Kidney (tissue), 14 donors: ENCODE results near the gene ILDR2. TPM values are rescaled to one million over a fixed set of nuclear protein-coding genes. Genes with fewer than 3 reads are reported as not detected.

Experiments used
- DNase-seq, 5 donors: peaks; one replicate each; pipeline ENCODE4 v3.0.0-alpha.2; 2013 to 2020
- FAIRE-seq: peaks from 2 replicates; lab custom pipeline; 2012; peaks lifted over from hg19 to GRCh38; lab: Jason Lieb, UNC
- H3K27ac ChIP-seq, 2 donors: one replicate each; pipeline ENCODE4 v1.7.0; 2013; ENCODE audit warnings: low read depth in 2 of 2, low read length in 2 of 2, inconsistent platforms in 1 of 2
- H3K27me3 ChIP-seq: one replicate; pipeline ENCODE4 v1.7.1; 2013; ENCODE audit warnings: low read length, inconsistent platforms; ENCODE audit not compliant: control insufficient read depth, insufficient read depth
- H3K36me3 ChIP-seq, 3 donors: one replicate each; pipeline versions ENCODE4 v1.7.0 to v1.7.1; 2013; ENCODE audit warnings: low read length in 3 of 3, control low read depth in 1 of 3, inconsistent platforms in 1 of 3; ENCODE audit not compliant: insufficient read depth in 3 of 3, control insufficient read depth in 2 of 3
- H3K4me1 ChIP-seq, 3 donors: one replicate each; pipeline versions ENCODE4 v1.7.0 to v1.7.1; 2013; ENCODE audit warnings: low read length in 3 of 3, inconsistent platforms in 1 of 3, low read depth in 1 of 3; ENCODE audit not compliant: control insufficient read depth in 2 of 3, insufficient read depth in 2 of 3
- H3K4me3 ChIP-seq, 3 donors: one replicate each; pipeline versions ENCODE4 v1.7.0 to v1.8.1; 2013; ENCODE audit warnings: low read length in 3 of 3, control low read depth in 1 of 3, inconsistent platforms in 1 of 3
- H3K9ac ChIP-seq, 3 donors: one replicate each; pipeline versions ENCODE4 v1.7.0 to v1.7.1; 2013; ENCODE audit warnings: low read length in 3 of 3, control low read depth in 1 of 3, inconsistent platforms in 1 of 3
- H3K9me3 ChIP-seq, 3 donors: one replicate each; pipeline versions ENCODE4 v1.7.0 to v1.7.1; 2013; ENCODE audit warnings: low read length in 3 of 3, control low read depth in 1 of 3, inconsistent platforms in 1 of 3; ENCODE audit not compliant: control insufficient read depth in 2 of 3, insufficient read depth in 1 of 3
- intact Hi-C: fragments of 100-400 bp; cut with DNase I; formaldehyde crosslinking; loops from one replicate; pipeline ENCODE4 v1.11.1; 2022
- polyA plus RNA-seq: library from polyadenylated mRNA; stranded (reverse); fragments of 350-450 nt; fragmentation: Illumina TruSeq; extraction: RNeasy Lipid Tissue Mini Kit (QIAGEN cat#74804); gene quantifications from one replicate; pipeline ENCODE4 v1.2.3, GENCODE V29; 2014; ENCODE audit warnings: low read depth, low replicate concordance; ENCODE audit not compliant: insufficient read depth
- total RNA-seq: library from RNA; stranded (reverse); fragmentation: NEBNext Ultra II Directional; extraction: Animal tissue kit (Norgen Biotek cat#: 25700); gene quantifications from one replicate; pipeline ENCODE4 v1.2.1, GENCODE V29; 2021
- TF ChIP-seq, protein P1 (sequence below): IDR thresholded peaks from 3 replicates; pipeline ENCODE4 v1.5.1; 2012; ENCODE audit warnings: mild to moderate bottlenecking, moderate library complexity, borderline replicate concordance; ENCODE audit not compliant: insufficient read depth; ENCODE audit errors: extremely low read depth
- donor health status: control.
- donor health status: control.
- donor health status: control.
- donor health status: control.
- donor health status: control.
- donor health status: DM: yes; HTN: yes; CAD: no.
- donor health status: Normal renal cell carcinoma (clear cell type).

ILDR2 gene
- total and polyA plus RNA-seq, 2 donors from 2014 or later = 1.5 to 5.9 TPM

DNA sequence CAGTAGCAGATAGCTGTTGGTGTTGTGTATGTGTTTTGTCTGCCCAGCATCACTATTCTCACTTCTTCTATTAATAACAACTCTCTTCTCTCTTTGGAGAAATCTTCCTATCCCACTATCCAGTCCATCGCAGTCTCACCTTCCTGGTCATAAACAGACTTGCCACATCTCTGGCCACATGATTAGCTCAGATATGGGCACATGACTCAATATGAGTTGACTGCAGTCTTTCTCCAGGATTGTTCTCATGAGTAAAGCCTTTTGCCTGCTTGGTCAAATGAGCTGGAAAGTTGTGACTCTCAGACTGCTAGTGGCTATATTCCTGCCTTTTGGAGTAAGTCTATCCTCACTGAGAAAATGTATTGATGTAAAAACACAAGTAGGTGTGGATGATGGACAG is 66.4 kb downstream of the ILDR2 start:
- no peak for DNase-seq
- intact Hi-C loops = no loop called here

DNA sequence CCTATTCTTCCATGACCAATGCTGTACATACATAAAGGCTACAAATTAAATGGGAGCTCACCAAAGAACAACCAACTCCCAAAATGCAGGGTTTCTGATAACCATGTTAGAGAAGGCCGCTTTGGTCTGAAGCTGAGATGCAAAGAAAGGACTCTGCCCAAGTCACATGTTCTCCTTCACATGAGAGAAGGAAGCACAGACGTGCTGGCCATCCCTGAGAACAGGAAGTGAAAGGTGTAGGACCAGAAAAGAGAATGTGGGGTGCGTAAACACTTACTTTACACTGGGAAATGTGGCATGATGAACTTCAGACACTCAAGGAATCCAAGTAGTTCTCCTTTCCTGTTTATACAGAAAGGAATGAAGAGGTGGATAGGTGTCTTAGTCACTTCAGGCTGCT is 67.6 kb downstream of the ILDR2 start:
- no peaks in the 10 kb centered on the region for H3K4me1 ChIP-seq
- no peaks in the 10 kb centered on the region for H3K27me3 ChIP-seq
- TF ChIP-seq, protein P1, sequence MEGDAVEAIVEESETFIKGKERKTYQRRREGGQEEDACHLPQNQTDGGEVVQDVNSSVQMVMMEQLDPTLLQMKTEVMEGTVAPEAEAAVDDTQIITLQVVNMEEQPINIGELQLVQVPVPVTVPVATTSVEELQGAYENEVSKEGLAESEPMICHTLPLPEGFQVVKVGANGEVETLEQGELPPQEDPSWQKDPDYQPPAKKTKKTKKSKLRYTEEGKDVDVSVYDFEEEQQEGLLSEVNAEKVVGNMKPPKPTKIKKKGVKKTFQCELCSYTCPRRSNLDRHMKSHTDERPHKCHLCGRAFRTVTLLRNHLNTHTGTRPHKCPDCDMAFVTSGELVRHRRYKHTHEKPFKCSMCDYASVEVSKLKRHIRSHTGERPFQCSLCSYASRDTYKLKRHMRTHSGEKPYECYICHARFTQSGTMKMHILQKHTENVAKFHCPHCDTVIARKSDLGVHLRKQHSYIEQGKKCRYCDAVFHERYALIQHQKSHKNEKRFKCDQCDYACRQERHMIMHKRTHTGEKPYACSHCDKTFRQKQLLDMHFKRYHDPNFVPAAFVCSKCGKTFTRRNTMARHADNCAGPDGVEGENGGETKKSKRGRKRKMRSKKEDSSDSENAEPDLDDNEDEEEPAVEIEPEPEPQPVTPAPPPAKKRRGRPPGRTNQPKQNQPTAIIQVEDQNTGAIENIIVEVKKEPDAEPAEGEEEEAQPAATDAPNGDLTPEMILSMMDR = no peak
- H3K4me3 ChIP-seq = no peak overlapping the region
- FAIRE-seq (no peak), DNase-seq (no peak)
- no peaks in the 10 kb centered on the region for H3K36me3 ChIP-seq
- H3K9me3 ChIP-seq = no peaks in the 10 kb centered on the region
- no peak overlapping the region for H3K9ac ChIP-seq
- no peak overlapping the region for H3K27ac ChIP-seq
- intact Hi-C loops = no loop called here

More for the DNA sequence above, 66.4 kb downstream of the ILDR2 start:
- no peak for FAIRE-seq
- Histone ChIP-seq H3K27ac (no peak overlapping the region), H3K4me3 (no peak overlapping the region), H3K36me3 (no peaks in the 10 kb centered on the region), H3K9ac (no peak overlapping the region), H3K9me3 (no peaks in the 10 kb centered on the region), H3K4me1 (no peaks in the 10 kb centered on the region), H3K27me3 (no peaks in the 10 kb centered on the region)
- TF ChIP-seq, protein P1 = no peak

DNA sequence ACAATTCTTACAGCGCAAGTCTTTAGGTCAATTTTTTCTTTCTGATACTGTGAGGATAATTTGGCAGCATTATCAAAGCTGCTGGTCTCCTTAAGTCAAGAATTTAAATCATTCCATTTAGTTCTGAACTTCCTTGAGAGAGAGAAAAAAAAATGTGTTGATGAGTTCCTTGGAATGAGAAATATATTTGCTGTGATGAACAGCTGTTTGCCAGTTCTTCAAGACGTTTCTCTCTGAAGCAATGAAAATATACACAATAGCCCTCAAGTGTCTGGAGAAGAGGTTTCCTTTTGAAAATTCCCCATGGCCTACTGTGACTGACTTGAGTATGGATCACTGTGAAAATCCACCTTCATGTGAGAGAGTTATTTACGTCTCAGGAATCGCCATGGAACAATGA is 68.3 kb downstream of the ILDR2 start:
- FAIRE-seq (no peak), DNase-seq (no peak)
- no peak overlapping the region for H3K9ac ChIP-seq
- no peaks in the 10 kb centered on the region for H3K36me3 ChIP-seq
- no peaks in the 10 kb centered on the region for H3K4me1 ChIP-seq
- TF ChIP-seq, protein P1 = no peak
- H3K27me3 ChIP-seq = no peaks in the 10 kb centered on the region
- intact Hi-C loops = no loop called here
- no peaks in the 10 kb centered on the region for H3K9me3 ChIP-seq
- no peak overlapping the region for H3K27ac ChIP-seq
- H3K4me3 ChIP-seq = no peak overlapping the region

DNA sequence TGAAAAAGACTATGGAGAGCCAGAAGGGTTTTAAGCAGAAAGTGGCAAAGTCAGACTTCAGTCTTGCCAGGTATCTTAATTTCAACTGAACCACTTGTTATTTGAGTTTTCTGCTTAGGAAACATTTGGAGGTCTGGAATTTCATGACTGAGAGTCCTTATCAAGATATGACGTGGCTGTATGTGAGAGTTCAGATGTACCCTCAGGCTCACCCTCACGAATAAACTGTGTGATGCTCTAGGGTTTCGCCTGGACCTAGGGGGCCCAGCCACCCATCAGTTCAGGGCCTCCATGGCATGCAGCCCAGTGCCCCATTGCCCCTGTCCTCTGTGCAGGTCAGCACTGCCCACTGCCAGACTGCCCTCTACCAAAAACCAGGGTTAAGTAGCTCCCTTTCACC is 68.7 kb downstream of the ILDR2 start:
- Histone ChIP-seq H3K9ac (no peak overlapping the region), H3K9me3 (no peaks in the 10 kb centered on the region), H3K4me3 (no peak overlapping the region), H3K36me3 (no peaks in the 10 kb centered on the region), H3K27me3 (no peaks in the 10 kb centered on the region), H3K4me1 (no peaks in the 10 kb centered on the region), H3K27ac (no peak overlapping the region)
- DNase-seq (no peak), FAIRE-seq (no peak)
- TF ChIP-seq, protein P1 = no peak
- intact Hi-C loops = no loop called here
